H9 (cell line): ENCODE measurements around the gene ELFN1. TPM values are rescaled to one million over a fixed set of nuclear protein-coding genes. Genes with fewer than 3 reads are reported as not detected.

Experiments
- DNase-seq: peaks from one replicate; pipeline ENCODE4 v3.0.0-alpha.2; 2017
- H2AFZ ChIP-seq: one replicate; pipeline ENCODE4 v1.6.1; 2013; ENCODE audit warnings: mild to moderate bottlenecking, low read length, control low read depth, moderate library complexity
- H2AK5ac ChIP-seq: 2 replicates; pipeline ENCODE4 v1.6.1; 2013; ENCODE audit warnings: low read length, control low read depth, mixed read lengths; ENCODE audit not compliant: insufficient read length
- H2BK120ac ChIP-seq: one replicate; pipeline ENCODE4 v1.6.1; 2013; ENCODE audit warnings: low read depth, mild to moderate bottlenecking, low read length, control low read depth, inconsistent platforms; ENCODE audit not compliant: poor library complexity, severe bottlenecking
- H2BK12ac ChIP-seq: 2 replicates; pipeline ENCODE4 v1.6.1; 2013; ENCODE audit warnings: low read length, control low read depth, mixed read lengths, low read depth; ENCODE audit not compliant: insufficient read length
- H2BK15ac ChIP-seq: 2 replicates; pipeline ENCODE4 v1.6.1; 2013; ENCODE audit warnings: low read depth, low read length, control low read depth
- H2BK20ac ChIP-seq: one replicate; pipeline ENCODE4 v1.6.1; 2013; ENCODE audit warnings: low read depth, mild to moderate bottlenecking, low read length, control low read depth, inconsistent platforms; ENCODE audit not compliant: poor library complexity, severe bottlenecking
- H2BK5ac ChIP-seq: 2 replicates; pipeline ENCODE4 v1.6.1; 2013; ENCODE audit warnings: low read length, control low read depth, mixed read lengths; ENCODE audit not compliant: insufficient read length
- H3K14ac ChIP-seq: 2 replicates; pipeline ENCODE4 v1.6.1; 2013; ENCODE audit warnings: low read length, control low read depth; ENCODE audit not compliant: insufficient read depth
- H3K18ac ChIP-seq: 2 replicates; pipeline ENCODE4 v1.6.1; 2013; ENCODE audit warnings: low read depth, mild to moderate bottlenecking, mixed read lengths, low read length, control low read depth; ENCODE audit not compliant: insufficient read length
- H3K23ac ChIP-seq: 2 replicates; pipeline ENCODE4 v1.6.1; 2013; ENCODE audit warnings: low read length, control low read depth, mixed read lengths, low read depth; ENCODE audit not compliant: insufficient read length
- H3K23me2 ChIP-seq: 2 replicates; pipeline ENCODE4 v1.6.1; 2013; ENCODE audit warnings: low read depth, mild to moderate bottlenecking, mixed read lengths, low read length, control low read depth; ENCODE audit not compliant: insufficient read length, poor library complexity, severe bottlenecking
- H3K27ac ChIP-seq: 2 replicates; pipeline ENCODE4 v1.5.1; 2013; ENCODE audit warnings: low read length, control low read depth, mixed read lengths, low read depth; ENCODE audit not compliant: insufficient read length
- H3K27me3 ChIP-seq: 2 replicates; pipeline ENCODE4 v1.6.1; 2013; ENCODE audit warnings: low read length, control low read depth, inconsistent platforms; ENCODE audit not compliant: insufficient read depth
- H3K4ac ChIP-seq: 2 replicates; pipeline ENCODE4 v1.6.1; 2013; ENCODE audit warnings: low read depth, mild to moderate bottlenecking, control low read depth, inconsistent platforms, low read length, moderate library complexity
- H3K4me1 ChIP-seq: 2 replicates; pipeline ENCODE4 v1.6.1; 2013; ENCODE audit warnings: low read length, control low read depth, inconsistent platforms; ENCODE audit not compliant: insufficient read depth
- H3K4me2 ChIP-seq: 2 replicates; pipeline ENCODE4 v1.6.1; 2013; ENCODE audit warnings: low read length, control low read depth, mixed read lengths; ENCODE audit not compliant: insufficient read length, insufficient read depth
- H3K56ac ChIP-seq: 2 replicates; pipeline ENCODE4 v1.6.1; 2013; ENCODE audit warnings: low read depth, mild to moderate bottlenecking, mixed read lengths, low read length, control low read depth; ENCODE audit not compliant: insufficient read length
- H3K79me1 ChIP-seq: 2 replicates; pipeline ENCODE4 v1.6.1; 2013; ENCODE audit warnings: low read depth, mild to moderate bottlenecking, moderate library complexity, low read length, control low read depth, inconsistent platforms; ENCODE audit not compliant: insufficient read depth, poor library complexity, severe bottlenecking
- H3K79me2 ChIP-seq: 2 replicates; pipeline ENCODE4 v1.6.1; 2013; ENCODE audit warnings: low read length, control low read depth, inconsistent platforms; ENCODE audit not compliant: insufficient read depth
- H3K9ac ChIP-seq: 2 replicates; pipeline ENCODE4 v1.6.1; 2013; ENCODE audit warnings: low read length, control low read depth, mixed read lengths; ENCODE audit not compliant: insufficient read length; ENCODE audit errors: extremely low read depth
- H3K9me3 ChIP-seq: one replicate; pipeline ENCODE4 v1.6.1; 2013; ENCODE audit warnings: low read depth, low read length, inconsistent platforms; ENCODE audit not compliant: control insufficient read depth
- H3T11ph ChIP-seq: one replicate; pipeline ENCODE4 v1.6.1; 2013; ENCODE audit warnings: mild to moderate bottlenecking, low read length, control low read depth, inconsistent platforms
- H4K20me1 ChIP-seq: one replicate; pipeline ENCODE4 v1.6.1; 2013; ENCODE audit not compliant: control insufficient read depth, insufficient read length, insufficient read depth
- H4K5ac ChIP-seq: 2 replicates; pipeline ENCODE4 v1.6.1; 2013; ENCODE audit warnings: low read depth, mild to moderate bottlenecking, mixed read lengths, low read length, control low read depth; ENCODE audit not compliant: insufficient read length
- H4K8ac ChIP-seq: replicated peaks from 2 replicates; pipeline ENCODE4 v1.6.1; 2013; ENCODE audit warnings: low read length, control low read depth, mixed read lengths, low read depth; ENCODE audit not compliant: insufficient read length
- H4K91ac ChIP-seq: 2 replicates; pipeline ENCODE4 v1.6.1; 2013; ENCODE audit warnings: low read depth, mild to moderate bottlenecking, moderate library complexity, mixed read lengths, low read length, control low read depth; ENCODE audit not compliant: insufficient read length
- H3K27ac Mint-ChIP-seq, 3 experiments: 2 replicates in 2 of 3; 3 replicates in 1 of 3; pipeline ENCODE4 v1.8.0; 2020 to 2021; ENCODE audit warnings: mixed read lengths in 3 of 3, mild to moderate bottlenecking in 1 of 3, moderate library complexity in 1 of 3
- H3K27me3 Mint-ChIP-seq: 2 replicates; pipeline ENCODE4 v1.8.0; 2021; ENCODE audit warnings: low read depth, mild to moderate bottlenecking, moderate library complexity, mixed read lengths
- H3K36me3 Mint-ChIP-seq, 3 experiments: 2 replicates in 2 of 3; 3 replicates in 1 of 3; pipeline ENCODE4 v1.8.0; 2020 to 2021; ENCODE audit warnings: low read depth in 3 of 3, mixed read lengths in 3 of 3; ENCODE audit not compliant: insufficient read depth in 1 of 3
- H3K4me1 Mint-ChIP-seq, 2 experiments: 2 replicates each; pipeline ENCODE4 v1.8.0; 2020; ENCODE audit warnings: mixed read lengths in 2 of 2
- H3K4me3 Mint-ChIP-seq, 2 experiments: 2 replicates in 1 of 2; 3 replicates in 1 of 2; pipeline ENCODE4 v1.8.0; 2020 to 2021; ENCODE audit warnings: mild to moderate bottlenecking in 2 of 2, mixed read lengths in 2 of 2, moderate library complexity in 1 of 2
- H3K9me3 Mint-ChIP-seq, 2 experiments: 2 replicates in 1 of 2; 3 replicates in 1 of 2; pipeline ENCODE4 v1.8.0; 2020; ENCODE audit warnings: mild to moderate bottlenecking in 2 of 2, mixed read lengths in 2 of 2, moderate library complexity in 1 of 2
- CTCF ChIP-seq: fragments of 200-600 bp; sonication (generic); conservative IDR thresholded peaks from 3 replicates; pipeline ENCODE4 v1.8.0; 2021; ENCODE audit warnings: antibody characterized with exemption, mild to moderate bottlenecking
- WGBS: extraction: QIAGEN DNeasy Blood & Tissue Kit; methylation state at CpG from one replicate; pipeline ENCODE4 v1.1.7; 2013; ENCODE audit warnings: missing lambda C conversion rate, low lambda C conversion rate, mixed read lengths; ENCODE audit not compliant: insufficient read length; ENCODE audit errors: extremely low coverage; 5-methylcytosine and 5-hydroxymethylcytosine counted together
- total RNA-seq: library from RNA; stranded (reverse); gene quantifications from 2 replicates; pipeline ENCODE4 v1.2.1, GENCODE V29; 2021

ELFN1 gene
- total RNA-seq, 1 experiment from 2014 or later: 3.7 TPM

- no peak overlapping the region for H3K56ac ChIP-seq
- no CpG with 5 or more reads among the region's 9 CpGs for WGBS
- no peak for TF ChIP-seq CTCF
- peaks cover 0 to 20% of the 10 kb centered on the region in 2 experiments; a peak in 2 of 4 replicates for H3K4me1 Mint-ChIP-seq
- no peaks in the 10 kb centered on the region for H3K9me3 ChIP-seq
- no peak overlapping the region for H3K27ac ChIP-seq
- H3K9me3 Mint-ChIP-seq: no peaks in the 10 kb centered on the region
- no peak overlapping the region for H2BK120ac ChIP-seq
- H3K4me2 ChIP-seq: no peak overlapping the region
- no peak overlapping the region for H4K91ac ChIP-seq
- H3K36me3 Mint-ChIP-seq: no peaks in the 10 kb centered on the region
- H3K4me3 Mint-ChIP-seq: no peak overlapping the region
- no peaks in the 10 kb centered on the region for H4K20me1 ChIP-seq
- no peak overlapping the region for H3K4ac ChIP-seq
- H2BK12ac ChIP-seq: no peak overlapping the region
- H3K27me3 ChIP-seq: no peaks in the 10 kb centered on the region
- H3K18ac ChIP-seq: no peak overlapping the region
- no peak overlapping the region for H4K8ac ChIP-seq
- H2BK20ac ChIP-seq: no peak overlapping the region
- H3K4me1 ChIP-seq: no peaks in the 10 kb centered on the region
- H2AK5ac ChIP-seq: no peak overlapping the region
- no peaks in the 10 kb centered on the region for H3K79me2 ChIP-seq
- H3K79me1 ChIP-seq: no peaks in the 10 kb centered on the region
- no peaks in the 10 kb centered on the region for H3K23me2 ChIP-seq
- H4K5ac ChIP-seq: no peak overlapping the region
- H3T11ph ChIP-seq: no peak overlapping the region
- H2BK5ac ChIP-seq: no peak overlapping the region
- H2AFZ ChIP-seq: no peak overlapping the region
- no peak overlapping the region for H3K23ac ChIP-seq
- H3K27ac Mint-ChIP-seq: no peak overlapping the region
- 0 out of 2 replicates have a peak, but pooled peaks cover 2% of the 10 kb centered on the region for H3K27me3 Mint-ChIP-seq
- H3K9ac ChIP-seq: no peak overlapping the region
- H3K14ac ChIP-seq: no peak overlapping the region
- DNase-seq: no peak
- H2BK15ac ChIP-seq: no peak overlapping the region
Measured at GRCh38 chr7:1649751-1650326, 20.2 kb upstream of the ELFN1 start.
